IPS DF 6.9 (cell line): Measurements from ENCODE around the gene GLYR1.

Source experiments
- DNase-seq: peaks from one replicate; pipeline ENCODE4 v3.0.0-alpha.2; 2013; ENCODE audit warnings: low read depth, low spot score
- H3K27ac ChIP-seq: one replicate; pipeline ENCODE4 v1.5.1; 2013; ENCODE audit warnings: low read length, control low read depth
- H3K27me3 ChIP-seq: 2 replicates; pipeline ENCODE4 v1.6.1; 2013; ENCODE audit warnings: mild to moderate bottlenecking, low read length; ENCODE audit not compliant: control insufficient read depth, insufficient read depth
- H3K36me3 ChIP-seq: 2 replicates; pipeline ENCODE4 v1.6.1; 2013; ENCODE audit warnings: low read length; ENCODE audit not compliant: control insufficient read depth, insufficient read depth
- H3K4me1 ChIP-seq: 2 replicates; pipeline ENCODE4 v1.6.1; 2013; ENCODE audit warnings: low read length; ENCODE audit not compliant: control insufficient read depth, insufficient read depth
- H3K4me3 ChIP-seq: 2 replicates; pipeline ENCODE4 v1.5.1; 2013; ENCODE audit warnings: mild to moderate bottlenecking, low read length
- H3K9me3 ChIP-seq: 2 replicates; pipeline ENCODE4 v1.6.1; 2013; ENCODE audit warnings: low read length, inconsistent platforms; ENCODE audit not compliant: control insufficient read depth, insufficient read depth
- WGBS: extraction: QIAGEN DNeasy Blood & Tissue Kit; methylation state at CpG from one replicate; pipeline ENCODE4 v1.1.7; 2013; ENCODE audit warnings: mixed read lengths, missing lambda C conversion rate; ENCODE audit not compliant: insufficient read length, insufficient coverage; 5-methylcytosine and 5-hydroxymethylcytosine counted together

Gene GLYR1

GRCh38 chr16:4799171-4799855 is 47.8 kb downstream of the GLYR1 start:
- H3K9me3 ChIP-seq, result no peaks in the 10 kb centered on the region
- no CpG with 5 or more reads among the region's 19 CpGs for WGBS
- DNase-seq, result no peak
- H3K27me3 ChIP-seq, result no peaks in the 10 kb centered on the region
- H3K36me3 ChIP-seq, result peaks cover 10% of the 10 kb centered on the region
- peaks cover 2% of the 10 kb centered on the region; the same call in 1 of the 2 replicates for H3K4me1 ChIP-seq
- H3K27ac ChIP-seq, result no peak overlapping the region
- no peak overlapping the region for H3K4me3 ChIP-seq

GRCh38 chr16:4798456-4798855 is 48.6 kb downstream of the GLYR1 start:
- peaks cover 2% of the 10 kb centered on the region; the same call in 1 of the 2 replicates for H3K4me1 ChIP-seq
- no peak overlapping the region for H3K27ac ChIP-seq
- H3K9me3 ChIP-seq, result no peaks in the 10 kb centered on the region
- WGBS, result no CpG with 5 or more reads among the region's 16 CpGs
- DNase-seq, result no peak
- no peak overlapping the region for H3K4me3 ChIP-seq
- no peaks in the 10 kb centered on the region for H3K27me3 ChIP-seq
- H3K36me3 ChIP-seq, result peaks cover 8% of the 10 kb centered on the region

GRCh38 chr16:4797805-4798252 is 49.3 kb downstream of the GLYR1 start:
- Histone ChIP-seq H3K27ac (no peak overlapping the region), H3K36me3 (peaks cover 8% of the 10 kb centered on the region), H3K4me1 (peaks cover 2% of the 10 kb centered on the region; the same call in 1 of the 2 replicates), H3K27me3 (no peaks in the 10 kb centered on the region), H3K9me3 (no peaks in the 10 kb centered on the region), H3K4me3 (no peak overlapping the region)
- no peak for DNase-seq
- WGBS, result no CpG with 5 or more reads among the region's 22 CpGs

GRCh38 chr16:4796982-4797804 is 49.9 kb downstream of the GLYR1 start:
- no CpG with 5 or more reads among the region's 21 CpGs for WGBS
- DNase-seq, result no peak
- Histone ChIP-seq H3K4me1 (peaks cover 2% of the 10 kb centered on the region; the same call in 1 of the 2 replicates), H3K9me3 (no peaks in the 10 kb centered on the region), H3K4me3 (no peak overlapping the region), H3K27me3 (no peaks in the 10 kb centered on the region), H3K36me3 (peaks cover 8% of the 10 kb centered on the region), H3K27ac (no peak overlapping the region)

GRCh38 chr16:4795828-4796572 is 51.1 kb downstream of the GLYR1 start:
- H3K9me3 ChIP-seq, result no peaks in the 10 kb centered on the region
- no peaks in the 10 kb centered on the region for H3K4me1 ChIP-seq
- peaks cover 8% of the 10 kb centered on the region for H3K36me3 ChIP-seq
- no peak overlapping the region for H3K27ac ChIP-seq
- H3K4me3 ChIP-seq, result no peak overlapping the region
- H3K27me3 ChIP-seq, result no peaks in the 10 kb centered on the region
- no CpG with 5 or more reads among the region's 30 CpGs for WGBS
- no peak for DNase-seq

- H3K4me1 ChIP-seq, result no peaks in the 10 kb centered on the region
- H3K36me3 ChIP-seq, result peaks cover 8% of the 10 kb centered on the region
- H3K27ac ChIP-seq, result no peak within 1 kb of the TSS
- no peak for DNase-seq
- no peaks in the 10 kb centered on the region for H3K9me3 ChIP-seq
- WGBS, result no CpG with 5 or more reads among the region's 14 CpGs
- no peaks in the 10 kb centered on the region for H3K27me3 ChIP-seq
- H3K4me3 ChIP-seq, result no peak within 1 kb of the TSS
Measured at GRCh38 chr16:4795181-4795827, 51.8 kb downstream of the GLYR1 start, which contains the start of gene SMIM22. TSS of gene SMIM22 (plus strand) at chr16:4795369. CDS start at chr16:4795735, 366 bp downstream.

- DNase-seq, result no peak
- Histone ChIP-seq H3K4me1 (no peaks in the 10 kb centered on the region), H3K27ac (no peak overlapping the region), H3K9me3 (no peaks in the 10 kb centered on the region), H3K27me3 (no peaks in the 10 kb centered on the region), H3K4me3 (no peak overlapping the region), H3K36me3 (no peaks in the 10 kb centered on the region)
- no CpG with 5 or more reads among the region's 13 CpGs for WGBS
Measured at GRCh38 chr16:4792951-4793513, 54.1 kb downstream of the GLYR1 start.

- no CpG with 5 or more reads among the region's 10 CpGs for WGBS
- H3K9me3 ChIP-seq, result no peaks in the 10 kb centered on the region
- no peak for DNase-seq
- H3K27ac ChIP-seq, result no peak overlapping the region
- no peak overlapping the region for H3K4me3 ChIP-seq
- no peaks in the 10 kb centered on the region for H3K4me1 ChIP-seq
- no peaks in the 10 kb centered on the region for H3K27me3 ChIP-seq
- H3K36me3 ChIP-seq, result no peaks in the 10 kb centered on the region
Measured at GRCh38 chr16:4790871-4791270, 56.2 kb downstream of the GLYR1 start.

GRCh38 chr16:4790261-4790660 is 56.8 kb downstream of the GLYR1 start:
- H3K27ac ChIP-seq, result no peak overlapping the region
- DNase-seq, result no peak
- H3K27me3 ChIP-seq, result no peaks in the 10 kb centered on the region
- no peaks in the 10 kb centered on the region for H3K36me3 ChIP-seq
- no peak overlapping the region for H3K4me3 ChIP-seq
- no peaks in the 10 kb centered on the region for H3K9me3 ChIP-seq
- no peaks in the 10 kb centered on the region for H3K4me1 ChIP-seq
- WGBS, result no CpG with 5 or more reads among the region's 10 CpGs
